ENCODE data around the gene MYZAP. TPM values are rescaled to one million over a fixed set of nuclear protein-coding genes. Genes with fewer than 3 reads are reported as not detected.

The MYZAP gene
- total and polyA plus RNA-seq, 2 of the 4 experiments (the other 2 are of a cell fraction) = not detected

DNA sequence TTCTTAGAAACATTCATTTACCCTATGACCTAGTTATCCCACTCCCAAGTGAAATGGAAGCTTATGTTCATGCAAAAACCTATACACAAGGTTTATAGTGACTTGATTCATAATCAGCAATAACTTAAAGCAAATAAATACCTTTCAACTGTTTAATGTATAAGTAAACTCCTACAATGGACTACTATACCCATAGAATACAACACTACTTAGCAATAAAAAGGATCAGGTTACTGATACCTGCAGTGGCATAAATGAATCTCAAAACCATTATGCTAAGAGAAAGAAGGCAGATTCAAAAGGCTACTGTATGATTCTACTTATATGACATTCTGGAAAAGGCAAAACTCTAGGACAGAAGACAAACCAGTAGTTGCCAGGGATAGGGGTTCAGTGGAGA is 106.5 kb downstream of the MYZAP start:
- DNase-seq = no peak
- Histone ChIP-seq H3K36me3 (ENCODE audit: control insufficient read depth, insufficient read depth, low read length) (no peaks in the 10 kb centered on the region), H3K4me3 (ENCODE audit: insufficient read depth, low read depth, low read length) (no peak overlapping the region), H4K91ac (ENCODE audit: insufficient read depth, low read depth, low read length) (no peak overlapping the region), H3K9me1 (ENCODE audit: insufficient read depth, low read length) (no peaks in the 10 kb centered on the region), H2BK5ac (ENCODE audit: low read depth, low read length, poor library complexity, severe bottlenecking) (no peak overlapping the region), H2AK9ac (replicated peaks; ENCODE audit: low read depth, low read length, poor library complexity) (no peak overlapping the region), H4K5ac (ENCODE audit: low read depth, low read length) (no peak overlapping the region), H2BK120ac (ENCODE audit: low read depth, low read length) (no peak overlapping the region), H4K8ac (ENCODE audit: low read depth in 2 of 2, low read length in 2 of 2) (no peak overlapping the region), H3K18ac (ENCODE audit: low read depth, low read length) (no peak overlapping the region), H3K14ac (replicated peaks; ENCODE audit: low read depth, low read length) (no peak overlapping the region), H2AFZ (replicated peaks; ENCODE audit: low read length, poor library complexity) (no peak overlapping the region), H3K27me3 (ENCODE audit: control insufficient read depth, insufficient read depth, low read length) (peaks cover 3% of the 10 kb centered on the region; the same call in 1 of the 2 replicates), H3K27ac (ENCODE audit: insufficient read depth, low read length) (no peak overlapping the region), H3K79me1 (ENCODE audit: low read depth in 1 of 2, low read length in 2 of 2) (no peaks in the 10 kb centered on the region), H3K4me1 (ENCODE audit: control insufficient read depth, insufficient read depth, low read length) (no peaks in the 10 kb centered on the region), H3K9me3 (ENCODE audit: control insufficient read depth, insufficient read depth, low read length) (no peaks in the 10 kb centered on the region), H3K4me2 (ENCODE audit: low read depth, low read length) (no peak overlapping the region), H4K20me1 (ENCODE audit: insufficient read depth, low read length) (no peaks in the 10 kb centered on the region), H3K9ac (ENCODE audit: low read depth, low read length) (no peak overlapping the region), H2BK15ac (ENCODE audit: low read depth, low read length) (no peak overlapping the region), H2AK5ac (ENCODE audit: low read depth, low read length) (no peak overlapping the region), H3K4ac (ENCODE audit: low read depth, low read length) (no peak overlapping the region), H3K56ac (ENCODE audit: extremely low read depth, insufficient read depth, low read length) (no peak overlapping the region), H3K23ac (ENCODE audit: low read depth, low read length) (no peak overlapping the region), H2BK20ac (ENCODE audit: low read depth, low read length) (no peak overlapping the region)
- TF ChIP-seq, protein P1, sequence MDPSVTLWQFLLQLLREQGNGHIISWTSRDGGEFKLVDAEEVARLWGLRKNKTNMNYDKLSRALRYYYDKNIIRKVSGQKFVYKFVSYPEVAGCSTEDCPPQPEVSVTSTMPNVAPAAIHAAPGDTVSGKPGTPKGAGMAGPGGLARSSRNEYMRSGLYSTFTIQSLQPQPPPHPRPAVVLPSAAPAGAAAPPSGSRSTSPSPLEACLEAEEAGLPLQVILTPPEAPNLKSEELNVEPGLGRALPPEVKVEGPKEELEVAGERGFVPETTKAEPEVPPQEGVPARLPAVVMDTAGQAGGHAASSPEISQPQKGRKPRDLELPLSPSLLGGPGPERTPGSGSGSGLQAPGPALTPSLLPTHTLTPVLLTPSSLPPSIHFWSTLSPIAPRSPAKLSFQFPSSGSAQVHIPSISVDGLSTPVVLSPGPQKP (IDR thresholded peaks at IDR 0.05; ENCODE audit: borderline replicate concordance, low read depth, low read length) = no peak
- TF ChIP-seq RCOR1 (IDR thresholded peaks at IDR 0.05; ENCODE audit: insufficient replicate concordance, low read length) (no peak), SMC3 (IDR thresholded peaks at IDR 0.05; ENCODE audit: low read depth, low read length) (no peak), BHLHE40 (IDR thresholded peaks at IDR 0.05; ENCODE audit: low read depth, low read length) (no peak)
- no peak for ATAC-seq (ENCODE audit: low read depth)
- POLR2A ChIA-PET (ENCODE audit: unreplicated experiment) = no interaction called here
- intact Hi-C loops (cut with micrococcal nuclease) = no loop called here
- in situ Hi-C loops (cut with MboI; ENCODE audit: low sequenced_read_pairs) = no loop called here
- BruUV-seq (replicated peaks) = no TSS peak
- dilution Hi-C loops (cut with HindIII; ENCODE audit: low sequenced_read_pairs, unreplicated experiment) = no loop called here
- CTCF ChIA-PET = no interaction called here
